Panc1 (cell line): ENCODE results near the gene WDR93. TPM values are rescaled to one million over a fixed set of nuclear protein-coding genes. Genes with fewer than 3 reads are reported as not detected.
"Not testable (repeated sequence)": the region's sequence is repeated elsewhere in the genome, so short reads cannot be mapped to it uniquely, and the experiment has no call there.

Source experiments
- ATAC-seq: fragments of 200-7000 bp; cut with Tn5 transposase; 2 replicates; pipeline ENCODE4 v1.9.1; 2020; ENCODE audit warnings: mild to moderate bottlenecking, moderate library complexity
- BruUV-seq: library from RNA; stranded (reverse); fragments of 400-500 nt; replicated peaks from 2 replicates; lab custom pipeline; 2021; lab: Mats Ljungman, UMichigan
- CTCF ChIA-PET: fragments of 300-600 bp; sonication (Branson Sonifier 250); formaldehyde crosslinking; loops from one replicate; lab custom pipeline; 2022; ENCODE audit warnings: antibody characterized with exemption; lab: Charles Lee
- POLR2A ChIA-PET: fragments of 300-600 bp; sonication (Branson Sonifier 250); formaldehyde crosslinking; loops from one replicate; lab custom pipeline; 2022; ENCODE audit warnings: antibody characterized with exemption; lab: Charles Lee
- DNase-seq: peaks from one replicate; pipeline ENCODE4 v3.0.0-alpha.2; 2010; ENCODE audit warnings: low read depth, low spot score
- H3K27ac ChIP-seq: 2 replicates; pipeline ENCODE4 v1.5.1; 2011; ENCODE audit warnings: mild to moderate bottlenecking, low read length, inconsistent platforms
- H3K27me3 ChIP-seq: fragments of 200-500 bp; sonication (Bioruptor generic); 2 replicates; pipeline ENCODE4 v1.6.0; 2014; ENCODE audit warnings: low read length, inconsistent platforms; ENCODE audit not compliant: control insufficient read depth, insufficient read depth
- H3K36me3 ChIP-seq: fragments of 200-500 bp; sonication (Bioruptor generic); 2 replicates; pipeline ENCODE4 v1.5.1; 2014; ENCODE audit warnings: inconsistent platforms, mild to moderate bottlenecking, low read length, moderate library complexity; ENCODE audit not compliant: control insufficient read depth, insufficient read depth
- H3K4me1 ChIP-seq: 2 replicates; pipeline ENCODE4 v1.5.1; 2011; ENCODE audit warnings: inconsistent platforms, mild to moderate bottlenecking, low read length, moderate library complexity; ENCODE audit not compliant: control insufficient read depth, insufficient read depth
- H3K4me3 ChIP-seq, 2 experiments: 2 replicates each; pipeline ENCODE4 v1.5.1; 2011 to 2012; ENCODE audit warnings: low read depth in 2 of 2, low read length in 2 of 2, mild to moderate bottlenecking in 2 of 2, inconsistent platforms in 1 of 2, moderate library complexity in 1 of 2
- H3K9me3 ChIP-seq: fragments of 200-500 bp; sonication (Bioruptor generic); 2 replicates; pipeline ENCODE4 v1.5.1; 2014; ENCODE audit warnings: low read depth, mild to moderate bottlenecking, inconsistent platforms, low read length, moderate library complexity; ENCODE audit not compliant: control insufficient read depth, insufficient read depth
- CTCF ChIP-seq: fragments of 450-650 bp; IDR thresholded peaks from 2 replicates; pipeline ENCODE4 v1.5.1; 2017; ENCODE audit warnings: mild to moderate bottlenecking
- POLR2AphosphoS5 ChIP-seq: IDR thresholded peaks from 2 replicates; pipeline ENCODE4 v1.6.1; 2012; ENCODE audit warnings: mild to moderate bottlenecking, low read depth, low read length, moderate library complexity
- REST ChIP-seq, 2 experiments: IDR thresholded peaks; 2 replicates each; pipeline ENCODE4 v1.6.1; 2011 to 2012; ENCODE audit warnings: low read depth in 2 of 2, control low read depth in 1 of 2, low read length in 1 of 2, mild to moderate bottlenecking in 1 of 2, moderate library complexity in 1 of 2; ENCODE audit not compliant: insufficient read depth in 1 of 2
- SIN3A ChIP-seq: IDR thresholded peaks from 2 replicates; pipeline ENCODE4 v1.6.1; 2012; ENCODE audit warnings: low read depth, mild to moderate bottlenecking, low read length, moderate library complexity, borderline replicate concordance; ENCODE audit not compliant: insufficient read depth
- TCF7L2 ChIP-seq: IDR thresholded peaks from 2 replicates; pipeline ENCODE4 v1.6.1; 2011; ENCODE audit warnings: mild to moderate bottlenecking, low read depth, low read length, inconsistent platforms
- in situ Hi-C: cut with HindIII; loops from 2 replicates; pipeline ENCODE4 v1.10.0; 2016; ENCODE audit warnings: low sequenced_read_pairs, low pct_unique_long_range_greater_than_20kb
- intact Hi-C: fragments of 100-400 bp; cut with micrococcal nuclease; formaldehyde crosslinking; loops from one replicate; pipeline ENCODE4 v1.10.0; 2022; ENCODE audit not compliant: unreplicated experiment
- total RNA-seq: library from RNA; stranded (reverse); gene quantifications from one replicate; pipeline ENCODE4 v1.2.1, GENCODE V29; 2021; ENCODE audit not compliant: unreplicated experiment

Gene WDR93
- total RNA-seq, 1 experiment from 2014 or later = 0.18 TPM

GRCh38 chr15:89781891-89782618 lies 91.4 kb downstream of the WDR93 start:
- Histone ChIP-seq H3K4me3 (no peak overlapping the region), H3K27me3 (no peaks in the 10 kb centered on the region), H3K9me3 (no peaks in the 10 kb centered on the region), H3K27ac (no peak overlapping the region), H3K4me1 (peaks cover 21% of the 10 kb centered on the region), H3K36me3 (no peaks in the 10 kb centered on the region)
- intact Hi-C loops (no loop called here), in situ Hi-C loops (no loop called here)
- POLR2A ChIA-PET = interaction anchor here (0.7 kb wide), 1 partner anchor 101 kb away, joined by 6 read pairs; no protein-coding TSS in a partner anchor
- no peak for DNase-seq
- ATAC-seq = peak; percentile 41
- TF ChIP-seq POLR2AphosphoS5 = no peak
- no peak for TF ChIP-seq REST (IDR thresholded peaks at IDR 0.05; ENCODE audit: insufficient read depth in 1 of 2, low read depth in 2 of 2, low read length in 1 of 2)
- TF ChIP-seq TCF7L2 = no peak
- TF ChIP-seq SIN3A = no peak
- no peak for TF ChIP-seq CTCF
- no TSS peak for BruUV-seq
- CTCF ChIA-PET = no interaction called here

- BruUV-seq, DNase-seq, intact Hi-C loops, H3K4me3 ChIP-seq, H3K9me3 ChIP-seq, CTCF ChIA-PET, H3K36me3 ChIP-seq, ATAC-seq, in situ Hi-C loops, H3K27me3 ChIP-seq, POLR2A ChIA-PET, H3K27ac ChIP-seq: not testable (repeated sequence)
- H3K4me1 ChIP-seq = peaks cover 21% of the 10 kb centered on the region
Observed at GRCh38 chr15:89782619-89782950, 92.0 kb downstream of the WDR93 start.

- Histone ChIP-seq H3K4me1 (peaks cover 21% of the 10 kb centered on the region), H3K36me3 (no peaks in the 10 kb centered on the region; the same call in 1 of the 2 replicates), H3K4me3 (no peak overlapping the region), H3K9me3 (no peaks in the 10 kb centered on the region), H3K27ac (no peak overlapping the region), H3K27me3 (no peaks in the 10 kb centered on the region)
- CTCF ChIA-PET = no interaction called here
- no TSS peak for BruUV-seq
- DNase-seq = no peak
- intact Hi-C loops = no loop called here
- TF ChIP-seq CTCF (no peak), TCF7L2 (peak; percentile 40; the same call in 1 of the 2 replicates)
- ATAC-seq = peak; percentile 49
- in situ Hi-C loops = no loop called here
- POLR2A ChIA-PET = no interaction called here
Observed at GRCh38 chr15:89783111-89783860, 92.7 kb downstream of the WDR93 start.
